ENCODE results near the gene MXD4. TPM values are rescaled to one million over a fixed set of nuclear protein-coding genes. Genes with fewer than 3 reads are reported as not detected.

The MXD4 gene
- total and polyA plus RNA-seq, 8 donors, result 14.8 to 51.4 (median 27.4) TPM

DNA sequence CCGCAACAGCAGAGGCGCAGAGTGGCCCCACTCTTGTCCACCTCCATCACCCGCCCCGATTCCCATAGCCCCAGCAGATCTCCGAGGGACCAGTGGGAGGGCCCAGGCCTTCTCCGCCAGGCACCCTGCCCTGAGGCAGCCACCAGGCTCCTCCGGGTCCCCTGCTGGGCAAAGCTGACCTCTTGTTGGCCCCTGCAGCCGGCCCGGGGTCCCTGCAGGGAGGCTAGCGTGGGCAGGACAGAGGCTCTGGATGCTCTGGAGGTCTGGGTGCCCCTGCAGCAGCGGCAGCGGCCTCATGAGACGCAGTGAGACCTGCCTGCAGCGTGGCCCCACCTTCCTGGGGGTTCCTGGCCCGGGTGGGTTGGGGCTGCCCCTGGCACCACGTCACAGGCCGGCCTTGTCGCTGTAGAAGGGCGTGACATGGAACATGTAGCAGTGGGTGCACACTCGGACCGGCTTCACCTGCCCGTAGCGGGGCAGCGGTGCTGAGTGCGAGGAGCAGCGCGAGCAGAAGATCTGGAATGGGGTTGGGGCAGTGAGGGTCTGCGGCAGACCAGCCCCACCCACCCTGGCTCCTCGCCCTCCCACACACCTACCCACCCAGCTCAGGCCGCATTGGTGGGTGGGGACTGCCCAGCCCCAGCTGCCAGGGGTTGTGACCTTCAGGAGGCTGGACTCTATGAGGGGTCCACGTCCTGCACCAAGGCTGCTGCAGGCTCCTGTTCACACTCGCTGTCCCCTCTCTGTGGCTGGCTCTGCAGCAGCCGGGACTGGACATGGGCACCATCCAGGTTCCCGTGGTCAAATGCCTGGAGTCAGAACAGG, 8.6 kb upstream of the MXD4 start:
- FAIRE-seq, result no peak
- peak in 2 of 6 donors; percentile 16 to 62 for DNase-seq
- Histone ChIP-seq H3K9me3 (no peaks in the 10 kb centered on the region), H3K4me1 (no peaks in the 10 kb centered on the region), H3K27ac (no peak overlapping the region), H3K4me3 (no peak overlapping the region), H3K27me3 (no peaks in the 10 kb centered on the region), H3K36me3 (no peaks in the 10 kb centered on the region)
- intact Hi-C loops (cut with DNase I), result no loop called here
- no peak for ATAC-seq
- no peak for TF ChIP-seq CTCF (IDR thresholded peaks at IDR 0.05)
- WGBS, 2 donors, result 86 to 91% methylated on average over 34 of the region's 34 CpGs

DNA sequence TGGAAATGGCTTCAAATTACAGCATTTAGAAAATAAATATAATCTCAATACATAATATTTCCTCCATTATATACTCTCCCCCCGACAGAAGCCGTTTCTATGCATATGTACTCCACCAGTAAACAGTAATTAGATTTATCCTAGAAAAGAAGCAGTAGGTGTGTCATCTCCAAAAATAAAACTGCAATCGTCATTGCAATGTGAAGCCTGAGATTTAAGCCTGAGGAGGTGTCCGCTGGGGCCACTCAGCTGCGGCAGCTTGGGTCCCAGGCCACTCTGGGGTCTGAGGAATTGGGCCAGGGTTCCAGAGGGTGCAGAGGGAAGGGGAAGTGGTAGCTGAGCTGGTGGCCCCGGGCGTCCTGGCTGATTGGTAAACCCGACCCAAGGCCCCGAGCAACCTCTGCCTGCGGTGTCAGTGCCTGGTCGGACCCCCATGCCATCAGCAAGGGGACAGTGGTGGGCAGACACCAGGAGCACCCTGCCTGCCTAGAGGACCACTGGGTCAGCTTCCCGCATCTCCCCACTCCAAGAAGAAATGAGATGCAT, 7.8 kb upstream of the MXD4 start:
- DNase-seq (peak in 1 of 6 donors; percentile 46), ATAC-seq (no peak), FAIRE-seq (no peak)
- Histone ChIP-seq H3K27ac (no peak overlapping the region), H3K36me3 (no peaks in the 10 kb centered on the region), H3K9me3 (no peaks in the 10 kb centered on the region), H3K27me3 (no peaks in the 10 kb centered on the region), H3K4me1 (no peaks in the 10 kb centered on the region), H3K4me3 (no peak overlapping the region)
- 83 to 88% methylated on average over 12 of the region's 12 CpGs for WGBS, 2 donors
- intact Hi-C loops (cut with DNase I), result no loop called here
- no peak for TF ChIP-seq CTCF (IDR thresholded peaks at IDR 0.05)

DNA sequence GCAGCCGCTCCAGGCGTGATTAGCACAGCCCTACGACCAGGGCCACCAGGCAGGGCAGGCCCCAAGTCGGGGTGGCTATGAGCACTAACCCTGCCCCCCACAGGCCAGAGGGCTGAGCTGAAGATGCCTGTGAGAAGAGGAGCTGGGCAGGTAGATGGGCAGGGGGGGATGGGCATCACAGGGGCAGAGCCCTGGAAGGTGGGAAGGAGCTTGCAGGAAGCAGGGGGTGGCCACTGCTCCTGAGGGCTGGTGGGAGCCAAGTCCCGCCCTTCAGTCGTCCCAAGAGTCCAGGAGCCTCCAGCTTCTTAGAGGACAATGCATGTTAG, 7.3 kb upstream of the MXD4 start:
- Histone ChIP-seq H3K27me3 (no peaks in the 10 kb centered on the region), H3K36me3 (no peaks in the 10 kb centered on the region), H3K4me1 (no peaks in the 10 kb centered on the region), H3K4me3 (no peak overlapping the region), H3K9me3 (no peaks in the 10 kb centered on the region), H3K27ac (no peak overlapping the region)
- 76 to 89% methylated on average over 6 of the region's 6 CpGs for WGBS, 2 donors
- intact Hi-C loops (cut with DNase I), result no loop called here
- TF ChIP-seq CTCF (IDR thresholded peaks at IDR 0.05), result no peak
- FAIRE-seq (no peak), DNase-seq (peak in 1 of 6 donors; percentile 59), ATAC-seq (no peak)

GRCh38 chr4:2268357-2269205, 6.7 kb upstream of the MXD4 start:
- intact Hi-C loops (cut with DNase I), result no loop called here
- no peaks in the 10 kb centered on the region for H3K36me3 ChIP-seq
- H3K27ac ChIP-seq, result no peak overlapping the region
- ATAC-seq, result no peak
- no peak for TF ChIP-seq CTCF (IDR thresholded peaks at IDR 0.05)
- H3K9me3 ChIP-seq, result no peaks in the 10 kb centered on the region
- 79 to 84% methylated on average over 22 of the region's 22 CpGs for WGBS, 2 donors
- H3K4me1 ChIP-seq, result no peaks in the 10 kb centered on the region
- peak in 1 of 6 donors; percentile 66 for DNase-seq
- no peaks in the 10 kb centered on the region for H3K27me3 ChIP-seq
- no peak for FAIRE-seq
- H3K4me3 ChIP-seq, result no peak overlapping the region
